PFSK-1 (cell line): ENCODE data around the gene ANKRD40.

Source experiments
- POLR2AphosphoS5 ChIP-seq: IDR thresholded peaks from 2 replicates; pipeline ENCODE4 v1.6.1; 2012; ENCODE audit warnings: low read depth, mild to moderate bottlenecking, control low read depth, low read length, moderate library complexity
- REST ChIP-seq, 2 experiments: IDR thresholded peaks; 2 replicates each; pipeline versions ENCODE4 v1.6.1 to v1.8.0; 2011 to 2012; ENCODE audit warnings: low read depth in 2 of 2, low read length in 2 of 2, control low read depth in 1 of 2, inconsistent platforms in 1 of 2, mild to moderate bottlenecking in 1 of 2, moderate library complexity in 1 of 2; ENCODE audit not compliant: insufficient read depth in 1 of 2

- no peak for TF ChIP-seq REST (IDR thresholded peaks at IDR 0.05; ENCODE audit: insufficient read depth in 1 of 2, low read depth in 2 of 2, low read length in 2 of 2)
- no peak for TF ChIP-seq POLR2AphosphoS5
Measured at GRCh38 chr17:50664788-50665458, 42.8 kb downstream of the ANKRD40 start.
